ENCODE measurements around the gene HNRNPL.

HNRNPL gene

DNA sequence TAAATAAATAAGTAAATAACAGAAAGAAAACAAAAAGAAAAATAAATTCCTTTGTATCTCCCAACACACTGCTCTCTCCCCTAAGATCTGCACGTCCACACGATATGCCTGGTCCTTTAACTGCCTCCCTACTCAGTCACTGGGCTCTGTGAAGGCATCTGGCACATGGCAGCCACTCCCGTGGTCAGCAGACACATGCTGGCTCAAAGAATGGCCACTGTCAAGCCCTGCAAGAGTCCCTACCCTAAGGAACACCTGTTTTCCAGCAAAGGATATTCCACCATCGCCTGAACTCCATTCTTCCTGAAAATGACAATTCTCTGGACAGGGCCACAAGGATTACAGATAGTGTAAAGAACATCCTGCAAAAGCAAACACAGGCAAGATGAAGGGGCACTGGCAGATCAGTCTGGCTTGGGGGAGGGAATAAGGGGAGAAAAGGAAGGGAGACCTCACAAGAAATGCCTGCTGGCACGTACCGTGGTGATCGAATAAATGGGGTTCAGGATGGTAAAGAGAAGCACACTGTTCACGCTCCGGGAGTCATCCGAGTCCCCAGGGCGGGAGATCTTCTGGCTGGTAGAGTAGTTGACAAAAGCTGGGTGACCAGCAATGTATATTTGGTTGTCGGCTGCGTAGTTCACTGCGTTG, 4.3 kb downstream of the HNRNPL start:
- no peak for DNase-seq (ENCODE audit: low read depth)

DNA sequence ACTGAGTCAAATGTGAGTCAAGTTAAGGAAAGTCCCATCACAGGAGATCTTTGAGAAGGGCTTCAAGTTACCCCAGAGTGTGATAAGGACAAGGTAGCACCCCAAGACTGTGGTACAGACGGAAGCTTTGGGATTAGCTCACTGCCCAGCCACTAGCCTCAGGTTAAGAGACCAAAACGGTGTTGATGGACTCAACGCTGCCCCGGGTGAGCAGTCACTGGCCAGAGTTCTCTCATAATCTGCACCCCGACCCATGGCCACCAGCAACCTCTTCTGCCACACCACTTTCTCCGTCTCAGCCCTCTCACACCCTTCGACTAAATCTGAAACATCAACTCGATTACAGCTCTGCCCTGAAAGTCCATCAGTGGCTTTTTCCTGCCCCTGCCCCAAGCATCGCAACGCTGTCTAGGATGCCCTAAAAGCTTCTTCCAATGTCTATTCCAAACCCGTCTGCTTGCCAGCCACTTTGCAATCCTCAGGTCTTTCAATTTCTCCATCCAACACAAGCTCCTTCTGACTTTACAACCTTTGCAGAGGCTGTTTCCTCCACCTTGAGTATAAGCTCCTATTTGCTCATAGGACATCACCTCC, 5.6 kb downstream of the HNRNPL start:
- DNase-seq (ENCODE audit: low read depth): no peak

DNA sequence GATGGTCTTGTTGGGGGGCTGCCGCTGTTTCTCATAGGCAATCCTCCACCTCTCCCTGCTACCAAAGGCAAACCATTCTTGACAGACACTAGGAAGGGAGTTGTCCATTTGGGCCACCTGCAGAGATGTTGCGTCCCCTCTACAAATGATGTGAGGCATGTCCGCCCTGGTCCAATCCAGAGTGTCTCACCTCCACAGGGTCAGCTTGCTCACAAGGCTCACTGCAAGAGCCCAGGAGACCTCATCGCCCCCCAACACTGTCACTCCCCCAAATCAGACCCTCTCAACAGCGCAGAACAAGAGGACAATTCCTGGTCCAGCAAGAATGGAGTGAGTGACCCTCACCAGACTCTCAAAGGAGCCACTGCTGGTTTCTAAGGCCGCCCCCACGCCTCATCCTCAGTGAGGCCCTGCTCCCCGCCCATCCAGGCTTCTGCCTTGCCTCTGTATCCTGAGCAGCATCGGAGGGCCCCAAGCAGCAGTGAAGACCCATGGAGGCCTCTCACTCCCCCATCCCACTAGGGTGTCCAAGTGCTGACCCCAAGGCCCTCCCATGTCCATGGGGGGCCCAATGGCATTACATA, 6.5 kb downstream of the HNRNPL start:
- no peak for DNase-seq (ENCODE audit: low read depth)

DNA sequence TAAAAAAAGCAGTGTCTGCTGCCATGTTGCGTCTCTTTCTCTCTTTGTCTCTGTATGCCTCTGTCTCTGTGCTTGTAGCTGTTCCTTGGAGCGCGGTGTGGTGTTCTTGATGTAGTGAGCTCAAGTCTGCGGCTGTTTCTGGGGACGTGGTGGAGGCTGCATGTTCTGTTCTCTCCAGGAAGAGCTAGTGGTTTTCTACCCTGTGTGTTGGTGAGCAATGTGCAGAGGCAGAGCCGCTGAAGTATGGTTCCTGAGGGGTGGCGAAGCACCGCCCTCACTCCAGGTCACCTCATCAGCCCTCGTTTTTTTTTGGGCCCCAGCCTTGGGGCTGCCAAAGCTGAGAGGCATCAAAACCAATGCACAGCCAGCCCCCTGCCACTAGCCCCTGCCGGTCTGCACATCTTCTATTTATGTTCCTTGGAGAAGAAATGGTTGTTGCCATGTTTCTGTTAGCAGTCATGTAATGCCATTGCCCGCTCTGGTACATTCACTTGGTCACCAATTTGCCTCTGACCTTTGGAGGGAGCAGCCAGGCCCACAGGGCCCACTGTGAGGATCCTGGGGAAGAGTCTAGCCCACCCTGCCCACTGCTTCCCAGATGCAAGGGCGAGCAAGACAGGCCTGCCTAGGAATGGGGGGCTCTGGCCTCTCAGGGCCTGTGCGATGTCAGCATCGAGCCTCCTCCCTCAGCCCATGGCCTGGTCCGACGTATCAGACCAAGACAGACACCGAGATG, 7.2 kb downstream of the HNRNPL start:
- no peak for DNase-seq (ENCODE audit: low read depth)

DNA sequence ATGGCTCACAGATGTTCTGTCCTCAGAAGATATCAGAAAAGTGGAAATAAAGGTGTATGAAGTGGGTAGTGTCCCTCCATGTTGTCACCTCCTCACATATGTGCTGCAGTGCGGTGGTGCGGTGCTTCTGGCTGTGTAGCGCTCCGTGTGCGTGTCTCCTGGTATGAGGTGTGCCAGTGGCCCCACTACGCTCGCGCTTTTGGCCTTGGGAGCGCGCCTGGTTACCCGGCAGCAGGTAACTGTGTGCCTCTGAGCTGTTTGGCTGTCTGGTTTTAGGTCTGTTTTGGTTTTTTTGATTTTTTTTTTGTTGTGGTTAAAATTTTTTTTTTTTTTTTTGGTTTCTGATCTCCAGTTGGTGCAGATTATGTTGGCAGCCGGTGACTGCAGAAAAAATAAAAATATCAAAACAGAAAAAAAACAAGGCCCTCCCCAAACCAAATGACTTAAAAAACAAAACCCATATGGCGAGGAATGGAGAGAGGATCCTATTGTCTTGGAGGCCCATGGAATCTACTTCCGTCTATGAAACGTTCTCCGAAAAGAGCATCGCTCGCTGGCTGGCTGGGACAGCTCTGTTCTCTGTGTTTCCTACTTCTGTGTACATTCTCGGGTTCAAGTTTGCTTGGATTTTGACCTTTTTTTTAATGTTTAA, 7.9 kb downstream of the HNRNPL start:
- no peak for DNase-seq (ENCODE audit: low read depth)

DNA sequence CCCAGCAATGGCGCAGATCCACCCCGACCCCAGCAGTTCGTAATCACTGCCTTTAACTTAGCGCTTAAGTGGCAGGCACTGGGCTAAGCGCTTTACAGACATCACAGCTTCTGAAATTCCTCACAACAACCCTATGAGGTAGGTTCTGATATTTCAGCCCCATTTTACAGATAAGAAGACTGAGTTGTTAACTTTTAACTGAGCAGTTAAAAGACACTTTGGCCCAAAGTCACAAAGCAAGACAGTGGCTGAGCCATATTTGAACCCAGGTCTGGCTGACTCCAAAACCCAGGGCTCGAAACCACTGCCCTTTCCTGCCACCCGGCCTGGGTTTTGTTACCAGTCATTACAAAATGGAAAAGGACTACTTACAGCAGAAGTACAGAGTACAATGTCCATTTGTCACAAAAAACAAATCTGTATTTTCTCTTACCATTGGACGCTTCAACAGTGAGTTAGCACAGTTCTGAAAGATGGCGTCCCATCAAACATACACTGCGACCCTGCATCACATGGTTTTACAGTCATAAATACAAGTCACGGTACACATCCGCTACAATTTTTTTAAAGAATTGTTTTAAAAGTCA, 8.5 kb downstream of the HNRNPL start:
- no peak for DNase-seq (ENCODE audit: low read depth)

DNA sequence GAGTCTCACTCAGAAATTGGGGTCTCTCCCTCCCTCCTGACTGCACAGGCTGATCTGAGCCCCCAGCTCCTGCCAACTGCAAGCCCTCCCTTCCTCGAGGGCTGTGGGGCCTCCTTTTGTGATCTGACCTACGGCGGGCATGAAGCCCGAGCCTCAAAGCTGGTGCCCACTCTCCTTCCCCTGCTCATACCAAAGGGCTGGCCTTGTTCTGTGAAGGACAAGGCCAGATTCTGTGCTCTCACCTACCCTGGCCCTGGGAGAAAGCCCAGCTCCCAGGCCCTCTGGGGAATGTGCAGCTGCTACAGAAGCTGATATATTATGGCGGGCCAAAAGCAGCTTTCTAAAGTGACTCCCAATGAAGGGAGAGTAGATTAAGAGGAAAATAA, 9.2 kb downstream of the HNRNPL start:
- no peak for DNase-seq (ENCODE audit: low read depth)

DNA sequence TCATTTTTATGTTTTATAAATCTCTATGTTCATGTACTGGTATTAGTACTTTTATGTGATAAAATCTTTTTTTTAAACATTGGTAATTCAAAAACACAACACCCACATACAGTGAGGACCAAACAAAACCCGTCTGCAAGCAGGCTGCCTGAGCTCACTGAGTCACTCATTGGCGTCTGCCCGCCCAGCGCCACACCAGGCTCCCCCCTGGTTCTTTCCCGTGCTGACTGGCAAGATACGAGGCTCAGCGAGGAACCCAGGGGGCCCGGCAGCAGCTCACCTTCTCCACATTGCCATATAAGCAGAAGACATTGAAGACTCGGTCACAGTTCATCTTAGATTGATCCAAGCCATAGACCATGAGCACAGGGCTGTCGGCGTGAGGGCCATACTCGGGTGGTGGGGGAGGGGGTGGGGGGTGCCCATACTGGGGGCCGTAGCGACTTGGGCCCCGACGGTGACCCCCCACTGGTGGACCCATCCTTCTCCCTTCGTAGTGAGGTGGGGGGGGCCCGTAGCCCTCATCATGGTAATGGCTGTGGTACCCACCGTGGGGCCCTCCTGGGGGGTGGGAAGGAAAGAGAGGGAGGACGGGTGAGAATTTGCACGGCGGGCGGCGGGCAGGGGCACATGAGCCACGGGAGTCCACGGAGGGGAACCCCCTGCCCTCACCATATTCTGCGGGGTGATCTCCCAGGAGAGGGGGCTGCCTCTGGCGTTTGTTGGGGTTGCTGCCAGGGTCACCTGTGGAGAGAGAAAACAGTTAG, 9.8 kb downstream of the HNRNPL start:
- peak; percentile 54 for DNase-seq (ENCODE audit: low read depth)

DNA sequence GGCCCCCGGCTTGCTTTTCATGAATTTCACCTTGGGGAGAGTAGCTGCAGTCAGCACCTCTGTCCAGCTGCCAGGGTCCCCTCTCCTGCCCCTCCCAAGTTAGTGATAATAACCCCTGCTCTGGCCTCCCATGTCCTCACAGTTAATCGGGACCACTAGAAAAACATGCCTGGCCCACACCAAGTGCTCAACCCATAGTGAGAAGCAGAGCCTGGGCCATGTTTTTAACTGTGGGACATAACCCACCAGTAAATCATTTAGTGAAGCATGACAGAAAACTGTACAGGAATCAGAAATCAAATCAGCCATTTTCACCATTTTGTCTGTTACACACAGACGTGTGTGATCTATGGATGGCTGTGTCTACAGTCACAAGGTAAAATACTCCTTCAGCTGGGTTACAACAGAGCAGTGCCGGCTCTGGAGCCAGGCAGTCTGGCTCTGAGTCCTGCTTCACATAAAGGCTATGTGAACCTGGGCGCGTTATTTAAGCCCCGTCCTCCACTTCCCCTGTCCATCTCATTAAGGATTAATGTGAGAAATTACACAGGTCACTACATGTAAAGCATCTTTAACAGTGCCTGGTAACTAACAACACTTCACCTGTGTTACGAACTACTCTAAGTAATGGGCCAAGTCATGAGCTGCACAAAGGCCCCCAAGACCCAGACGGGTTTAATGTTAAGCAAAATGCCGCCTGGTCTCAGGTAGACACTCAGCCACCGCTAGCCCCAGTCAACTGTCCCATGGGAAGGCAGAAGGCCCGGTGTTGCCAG, 10.6 kb downstream of the HNRNPL start:
- no peak for DNase-seq (ENCODE audit: low read depth)

DNA sequence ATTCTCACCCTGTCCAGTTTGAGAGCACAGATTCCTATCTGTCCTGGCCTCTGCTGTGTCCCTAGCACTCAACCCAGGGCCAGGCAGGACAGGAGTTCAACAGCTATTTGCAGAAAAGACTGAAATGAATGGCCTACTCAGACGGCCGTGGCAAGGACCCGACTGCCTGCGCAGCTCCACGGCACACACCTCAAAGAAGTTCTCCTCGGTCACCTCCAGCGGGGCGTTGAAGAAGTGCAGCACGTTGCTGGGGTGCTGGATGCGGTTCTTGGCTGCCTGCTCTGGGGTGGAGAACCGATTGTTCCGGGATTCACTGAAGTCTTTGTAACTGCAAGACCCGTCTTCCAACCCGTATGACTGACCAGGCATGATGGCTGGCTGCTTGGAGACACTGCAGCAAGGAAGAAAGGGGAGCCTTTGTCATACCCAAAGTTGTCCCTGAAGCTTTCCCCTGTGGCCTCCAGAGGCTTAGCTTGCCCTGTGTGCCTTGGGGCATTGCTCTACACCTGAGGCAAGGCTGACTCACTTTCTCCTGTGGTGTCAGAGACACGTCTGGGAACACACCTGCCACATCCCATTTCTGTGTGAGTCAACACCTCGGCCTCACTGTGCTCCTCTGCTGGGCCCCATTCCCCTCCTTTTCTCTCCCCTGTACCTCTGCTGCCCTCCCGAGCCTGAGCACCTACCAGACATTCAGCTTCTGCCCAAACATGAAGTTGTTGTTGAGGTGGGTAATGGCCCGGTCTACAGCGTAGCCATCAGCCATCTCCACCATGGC, 11.4 kb downstream of the HNRNPL start:
- no peak for DNase-seq (ENCODE audit: low read depth)

DNA sequence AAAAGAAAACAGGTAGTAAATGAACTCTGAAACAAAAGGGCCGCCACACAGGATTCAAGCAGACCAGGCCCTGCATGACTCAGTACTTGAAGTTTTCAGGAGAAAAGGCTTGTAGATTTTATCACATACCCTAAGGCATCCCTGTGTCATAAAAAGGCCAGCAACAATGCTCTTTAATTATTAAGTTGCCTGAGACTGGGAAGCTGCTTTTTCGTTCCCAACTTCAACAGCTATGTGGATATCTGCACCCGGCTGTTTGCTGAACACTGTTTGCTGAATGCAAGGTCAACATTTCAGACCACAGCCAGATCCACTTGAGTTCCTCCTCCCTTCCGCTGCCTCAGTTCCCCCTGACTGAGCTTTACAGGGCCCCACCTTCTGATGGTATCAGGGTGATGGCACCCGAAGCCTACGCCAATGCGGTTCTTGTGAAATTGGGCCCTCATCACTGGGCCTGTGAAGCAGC, 12.1 kb downstream of the HNRNPL start:
- peak; percentile 93 for DNase-seq (ENCODE audit: low read depth)

DNA sequence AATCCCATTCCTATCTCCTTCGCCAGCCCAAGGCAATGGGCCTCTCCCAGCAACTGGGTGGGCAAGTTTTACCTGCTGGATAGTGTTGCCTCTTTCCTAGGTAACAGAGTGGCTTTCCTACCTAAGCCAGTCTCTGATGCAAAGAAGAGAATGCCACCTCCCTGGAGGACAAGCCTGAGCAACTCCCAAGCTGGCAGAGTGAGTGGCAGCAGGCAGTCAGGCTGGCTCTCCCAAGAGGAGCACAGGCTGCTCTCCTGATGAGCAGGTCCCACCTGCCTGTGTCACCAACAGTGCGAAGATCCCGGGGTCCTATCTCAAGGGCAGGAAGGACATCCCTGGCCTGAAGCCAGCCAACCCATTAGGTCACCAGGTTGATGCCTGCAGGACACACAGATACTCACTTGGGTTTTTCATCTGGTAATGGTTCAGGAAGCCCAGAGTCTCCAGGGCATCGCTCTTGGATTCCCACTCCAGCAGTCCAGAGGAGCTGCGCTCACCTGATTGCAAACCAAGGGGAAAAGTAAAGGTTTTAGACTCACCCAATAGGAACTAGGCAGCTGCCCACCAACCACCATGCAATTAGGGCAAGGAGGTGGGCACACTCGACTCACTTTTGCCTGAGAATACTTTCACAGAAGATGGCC, 12.7 kb downstream of the HNRNPL start:
- no peak for DNase-seq (ENCODE audit: low read depth)

DNA sequence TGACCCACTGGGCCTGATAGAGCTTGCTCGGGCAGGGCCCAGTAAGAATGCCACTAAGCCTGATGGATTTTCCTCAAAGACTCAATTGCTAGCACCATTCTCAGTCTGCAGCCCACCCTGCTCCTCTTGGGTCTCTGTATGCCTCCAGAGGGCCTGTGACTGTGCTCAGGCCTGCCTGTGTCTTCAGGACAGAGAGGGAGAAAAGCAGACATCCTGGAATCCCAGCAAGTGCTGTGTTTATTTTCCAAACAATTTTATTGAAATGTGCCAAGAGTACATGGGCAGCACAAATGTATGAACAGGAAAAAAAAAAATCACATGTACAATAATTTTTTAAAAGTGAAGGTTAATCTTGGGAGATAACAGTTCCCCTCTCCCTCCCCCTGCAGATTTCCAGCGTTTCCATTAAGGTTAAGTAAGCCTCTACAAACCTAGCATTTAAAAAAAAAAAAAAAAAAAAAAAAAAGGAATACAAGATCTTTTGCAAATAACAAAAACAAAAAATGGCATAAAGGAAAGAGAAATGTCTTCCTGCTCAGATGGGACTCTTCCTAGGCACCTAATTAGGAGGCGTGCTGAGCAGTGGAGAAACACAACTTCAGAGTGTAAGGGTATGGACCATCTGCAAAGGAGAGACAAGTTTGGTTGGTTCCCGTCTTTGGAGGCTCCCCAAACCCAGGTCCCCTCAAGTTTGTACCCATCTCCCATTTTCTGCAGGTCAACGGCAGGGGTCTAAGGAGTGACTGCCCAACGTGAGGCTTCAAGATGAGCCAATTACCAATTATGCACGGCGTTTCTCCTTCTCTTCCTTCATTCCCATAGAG, 13.4 kb downstream of the HNRNPL start:
- DNase-seq (ENCODE audit: low read depth): no peak

DNA sequence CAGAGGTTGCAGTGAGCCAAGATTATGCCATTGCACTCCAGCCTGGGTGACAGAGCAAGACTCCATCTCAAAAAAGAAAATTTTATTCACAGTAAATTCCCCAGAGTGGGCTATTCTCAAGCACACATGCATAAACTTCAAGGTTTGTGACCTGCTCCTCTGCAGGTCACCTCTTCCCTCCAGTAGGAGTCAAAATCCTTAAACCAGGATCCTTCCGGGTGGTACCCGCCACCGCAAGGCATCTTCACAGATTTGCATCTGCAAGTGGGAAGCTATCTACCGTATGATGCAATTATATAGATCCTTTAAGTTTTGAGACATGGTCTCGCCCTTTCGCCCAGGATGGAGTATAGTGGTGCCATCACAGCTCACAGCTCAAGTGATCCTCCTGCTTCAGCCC, 15.2 kb downstream of the HNRNPL start:
- no peak for DNase-seq (ENCODE audit: low read depth)

DNA sequence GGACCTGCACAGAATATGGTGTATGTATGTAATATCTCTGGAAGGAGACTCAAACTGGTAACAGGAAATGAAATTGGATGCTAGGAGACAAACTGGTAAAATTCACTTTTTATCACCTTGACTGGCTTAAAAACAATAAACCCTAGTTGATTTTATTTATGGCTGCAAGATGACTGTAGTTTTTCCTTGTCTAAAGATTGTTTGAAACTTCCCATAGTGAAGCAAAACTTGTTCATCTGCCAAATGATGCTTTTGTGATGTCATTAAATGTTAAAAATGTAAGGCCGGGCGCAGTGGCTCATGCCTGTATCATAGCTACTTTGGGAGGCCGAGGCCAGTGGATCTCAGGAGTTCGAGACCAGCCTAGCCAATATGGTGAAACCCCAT, 15.7 kb downstream of the HNRNPL start:
- DNase-seq (ENCODE audit: low read depth): no peak

DNA sequence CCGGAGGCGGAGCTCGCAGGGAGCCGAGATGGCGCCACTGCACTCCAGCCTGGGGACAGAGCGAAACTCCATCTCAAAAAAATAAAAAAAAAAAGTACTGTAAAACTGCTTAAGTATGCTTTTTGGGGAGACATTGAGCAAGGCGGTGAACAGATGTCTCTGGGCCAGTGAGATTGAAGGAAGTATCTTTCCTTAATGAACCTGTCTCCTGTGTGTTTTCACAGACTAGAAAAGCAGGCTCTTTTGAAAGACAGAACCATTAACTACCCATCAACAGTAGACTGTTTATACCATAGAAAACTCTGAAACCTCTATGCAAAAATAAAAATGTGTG, 16.7 kb downstream of the HNRNPL start:
- no peak for DNase-seq (ENCODE audit: low read depth)

DNA sequence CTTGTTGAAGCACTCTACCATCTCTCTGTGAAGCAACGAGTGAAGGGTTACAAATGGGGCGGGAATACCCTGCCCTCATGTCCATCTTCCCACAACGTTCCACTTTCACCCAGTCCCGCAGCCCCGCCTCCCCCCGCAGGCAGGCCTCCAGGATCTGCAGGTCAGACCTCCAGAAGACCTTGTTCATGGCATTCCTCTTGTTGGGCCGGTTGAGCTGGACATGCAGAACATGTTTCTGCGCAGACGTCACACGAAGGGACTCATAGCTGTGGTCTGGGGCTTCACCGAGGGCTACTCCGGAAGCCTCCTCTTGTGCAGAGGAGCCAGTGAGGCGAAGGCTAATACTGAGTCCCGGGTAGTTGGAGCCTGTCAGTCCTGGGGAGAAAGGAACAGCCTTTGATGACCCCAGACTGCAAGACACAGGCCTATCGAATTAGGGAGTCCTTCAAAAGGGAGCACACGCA, 18.6 kb downstream of the HNRNPL start:
- DNase-seq (ENCODE audit: low read depth): peak; percentile 99

DNA sequence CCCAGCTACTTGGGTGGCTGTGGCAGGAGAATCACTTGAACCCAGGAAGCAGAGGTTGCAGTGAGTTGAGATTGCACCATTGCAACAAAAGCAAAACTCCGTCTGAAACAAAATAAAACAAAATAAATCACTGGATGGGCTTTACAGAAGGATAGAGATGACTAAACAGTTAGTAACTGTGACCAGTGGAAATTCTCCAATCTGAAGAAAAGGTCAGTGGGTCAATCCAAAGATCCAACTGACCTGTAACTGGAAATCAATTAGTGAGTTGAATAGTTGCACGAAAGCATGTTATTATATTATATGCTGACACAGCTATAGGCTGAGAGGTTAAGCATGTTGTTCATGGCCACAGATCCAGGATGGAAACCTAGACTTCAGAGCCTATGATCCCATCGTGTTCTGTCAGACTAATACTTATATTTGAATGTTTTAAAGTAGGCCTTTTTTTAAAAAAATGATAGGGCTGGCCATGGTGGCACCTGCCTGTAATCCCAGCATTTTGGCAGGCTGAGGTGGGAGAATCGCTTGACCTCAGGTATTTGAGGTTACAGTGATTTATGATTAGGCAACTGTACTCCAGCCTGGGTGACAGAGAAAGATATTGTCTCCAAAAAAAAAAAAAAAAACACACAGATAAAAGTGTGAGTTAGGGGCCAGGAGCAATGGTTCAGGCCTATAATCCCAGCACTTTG, 19.6 kb downstream of the HNRNPL start:
- DNase-seq (ENCODE audit: low read depth): peak; percentile 70
